HepG2 (cell line): Measurements from ENCODE around the gene PRKAG3. TPM values are rescaled to one million over a fixed set of nuclear protein-coding genes. Genes with fewer than 3 reads are reported as not detected.

ENCODE experiments used
- ATAC-seq: fragments of 200-7000 bp; cut with Tn5 transposase; 3 replicates; pipeline ENCODE4 v1.9.1; 2020; ENCODE audit warnings: mild to moderate bottlenecking, moderate library complexity
- BruUV-seq: library from RNA; stranded (reverse); fragments of 400-500 nt; replicated peaks from 2 replicates; lab custom pipeline; 2021; lab: Mats Ljungman, UMichigan
- CTCF ChIA-PET: fragments of 300-600 bp; formaldehyde crosslinking; extraction: SDS; loops from one replicate; lab custom pipeline; 2021; ENCODE audit warnings: low total read pairs, inconsistent platforms, low intra/inter-chr PET ratio; lab: Yijun Ruan, JAX
- POLR2A ChIA-PET: fragments of 350-600 bp; sonication (Branson Sonifier 250); formaldehyde crosslinking; loops from one replicate; lab custom pipeline; 2020; ENCODE audit warnings: antibody characterized with exemption, inconsistent platforms; lab: Yijun Ruan, JAX
- DNase-seq: peaks from one replicate; pipeline ENCODE4 v3.0.0-alpha.2; 2015; ENCODE audit warnings: low spot score
- FAIRE-seq: peaks from 3 replicates; lab custom pipeline; 2011; peaks lifted over from hg19 to GRCh38; lab: Jason Lieb, UNC
- H2AFZ ChIP-seq: one replicate; pipeline ENCODE4 v1.6.1; 2011; ENCODE audit warnings: low read length, inconsistent platforms
- H3K27ac ChIP-seq: fragments of 300-600 bp; 3 replicates; pipeline ENCODE4 v1.8.0; 2011; ENCODE audit warnings: mixed run types, mild to moderate bottlenecking, mixed read lengths, low read length, inconsistent platforms; ENCODE audit not compliant: insufficient read depth; ENCODE audit errors: extremely low read length
- H3K27me3 ChIP-seq, 2 experiments: fragments of 200-600 bp in 1 of 2; 2 replicates in 1 of 2; 3 replicates in 1 of 2; pipeline versions ENCODE4 v1.6.0 to v1.8.0; 2011; ENCODE audit warnings: low read length in 2 of 2, mild to moderate bottlenecking in 2 of 2, moderate library complexity in 2 of 2, inconsistent platforms in 1 of 2; ENCODE audit not compliant: insufficient read depth in 2 of 2, control insufficient read depth in 1 of 2
- H3K36me3 ChIP-seq, 2 experiments: fragments of 200-600 bp in 1 of 2; replicated peaks in 1 of 2; 2 replicates in 1 of 2; 3 replicates in 1 of 2; pipeline versions ENCODE4 v1.5.1 to v1.8.0; 2011; ENCODE audit warnings: low read length in 2 of 2, inconsistent platforms in 1 of 2; ENCODE audit not compliant: insufficient read depth in 2 of 2, control insufficient read depth in 1 of 2
- H3K4me1 ChIP-seq: 2 replicates; pipeline ENCODE4 v1.5.1; 2012; ENCODE audit warnings: low read length, inconsistent platforms; ENCODE audit not compliant: insufficient read depth
- H3K4me2 ChIP-seq: 2 replicates; pipeline ENCODE4 v1.6.0; 2011; ENCODE audit warnings: low read depth, low read length, inconsistent platforms
- H3K4me3 ChIP-seq, 3 experiments: fragments of 200-600 bp in 1 of 3; sonication (generic), shearing (Covaris generic) in 1 of 3; replicated peaks in 1 of 3; 2 replicates each; pipeline ENCODE4 v1.5.1; 2011 to 2016; ENCODE audit warnings: low read length in 3 of 3, inconsistent platforms in 2 of 3, low read depth in 2 of 3, mild to moderate bottlenecking in 2 of 3, control low read depth in 1 of 3, mixed read lengths in 1 of 3; ENCODE audit not compliant: insufficient read depth in 1 of 3
- H3K79me2 ChIP-seq: one replicate; pipeline ENCODE4 v1.6.1; 2011; ENCODE audit warnings: low read length, inconsistent platforms; ENCODE audit not compliant: insufficient read depth
- H3K9ac ChIP-seq: 2 replicates; pipeline ENCODE4 v1.6.0; 2011; ENCODE audit warnings: mild to moderate bottlenecking, low read depth, low read length, inconsistent platforms; ENCODE audit not compliant: insufficient read depth
- H3K9me3 ChIP-seq: 2 replicates; pipeline ENCODE4 v1.5.1; 2012; ENCODE audit warnings: mild to moderate bottlenecking, low read length
- H4K20me1 ChIP-seq: 2 replicates; pipeline ENCODE4 v1.6.0; 2011; ENCODE audit warnings: inconsistent platforms, mild to moderate bottlenecking, low read length, moderate library complexity; ENCODE audit not compliant: insufficient read depth
- ATF1 ChIP-seq: IDR thresholded peaks from 2 replicates; pipeline ENCODE4 v1.6.1; 2016; ENCODE audit warnings: mild to moderate bottlenecking, control low read depth
- HNF1A ChIP-seq, 2 experiments: sonication (generic) in 1 of 2; formaldehyde crosslinking in 1 of 2; IDR thresholded peaks; 2 replicates each; pipeline versions ENCODE4 v1.4.0 to v1.6.1; 2016 to 2020; ENCODE audit warnings: borderline replicate concordance in 1 of 2, low read depth in 1 of 2, mild to moderate bottlenecking in 1 of 2, missing genetic modification reagents in 1 of 2
- ZNF687 ChIP-seq: sonication (generic); formaldehyde crosslinking; IDR thresholded peaks from 2 replicates; pipeline ENCODE4 v1.5.1; 2020; ENCODE audit warnings: mild to moderate bottlenecking, missing genetic modification reagents, moderate library complexity
- WGBS: methylation state at CpG from one replicate; pipeline ENCODE4 v1.1.6; 2017; ENCODE audit warnings: low lambda C conversion rate; 5-methylcytosine and 5-hydroxymethylcytosine counted together
- in situ Hi-C: cut with HindIII; loops from 2 replicates; pipeline ENCODE4 v1.10.0; 2017; ENCODE audit warnings: low pct_unique_long_range_greater_than_20kb; ENCODE audit not compliant: extremely low pct_ligation_motif_present
- intact Hi-C: fragments of 100-400 bp; cut with micrococcal nuclease; formaldehyde crosslinking; loops from one replicate; pipeline ENCODE4 v1.10.0; 2022; ENCODE audit not compliant: unreplicated experiment
- polyA plus RNA-seq, 8 experiments: library from polyadenylated mRNA; depleted of rRNA in 3 of 8; stranded (reverse) in 7 of 8; unstranded in 1 of 8; fragments of >200 nt; fragmentation: Illumina TruSeq in 4 of 8; extraction: Trizol in 4 of 8; gene quantifications; 2 replicates each; pipeline versions ENCODE4 v1.2.1 to v1.2.3, GENCODE V29; 2011 to 2016; ENCODE audit warnings: low read depth in 4 of 8, missing spikeins in 1 of 8, mixed read lengths in 1 of 8; ENCODE audit not compliant: insufficient read depth in 1 of 8
- total RNA-seq, 5 experiments: library from RNA; depleted of rRNA; stranded (reverse); fragments of >200 nt; fragmentation: Illumina TruSeq; extraction: Trizol; gene quantifications; 2 replicates each; pipeline ENCODE4 v1.2.3, GENCODE V29; 2016; ENCODE audit warnings: low read depth in 1 of 5
- TF ChIP-seq, protein P1 (sequence below): sonication (generic); formaldehyde crosslinking; IDR thresholded peaks from 2 replicates; pipeline ENCODE4 v1.8.1; 2023; ENCODE audit warnings: mild to moderate bottlenecking, missing genetic modification reagents
- TF ChIP-seq, protein P2 (sequence below): sonication (generic); formaldehyde crosslinking; IDR thresholded peaks from 2 replicates; pipeline ENCODE4 v1.5.0; 2020; ENCODE audit warnings: missing genetic modification reagents

PRKAG3 gene
- total and polyA plus RNA-seq, 2 of the 13 experiments (the other 11 are each of a cell fraction or from before 2014, with no cell fraction given), result not detected

DNA sequence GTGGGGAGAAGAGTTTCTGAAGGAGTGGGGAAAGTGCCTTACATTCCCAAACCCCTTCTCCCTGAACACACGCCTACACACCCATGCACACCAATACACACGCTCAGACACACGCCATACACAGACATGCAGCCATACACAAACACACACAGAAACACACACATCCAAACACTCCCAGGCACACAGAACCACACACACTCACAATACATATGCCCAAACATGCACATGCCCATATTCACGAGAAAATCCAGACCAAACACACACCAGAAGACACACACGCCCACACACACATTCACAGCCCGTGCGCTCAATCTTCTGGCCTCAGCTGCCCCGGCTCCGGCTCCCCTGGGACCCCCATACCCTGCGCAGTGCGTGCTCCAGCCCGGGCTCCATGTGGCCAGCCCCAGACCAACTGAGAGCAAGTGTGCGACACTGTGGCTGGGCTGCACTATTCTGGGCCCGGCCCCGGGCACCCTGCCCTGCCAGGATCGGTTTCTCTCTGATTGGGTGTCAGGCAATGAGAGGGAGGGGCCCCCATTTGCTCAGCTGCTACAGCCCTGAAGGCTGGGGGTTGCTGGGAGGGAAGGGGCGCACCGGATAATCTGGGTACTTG lies at the start of gene PRKAG3 (continued):
- TF ChIP-seq ZNF687 (CRISPR knock-in tag), result peak; percentile 28; the same call in 1 of the 2 replicates

- TF ChIP-seq, protein P1, sequence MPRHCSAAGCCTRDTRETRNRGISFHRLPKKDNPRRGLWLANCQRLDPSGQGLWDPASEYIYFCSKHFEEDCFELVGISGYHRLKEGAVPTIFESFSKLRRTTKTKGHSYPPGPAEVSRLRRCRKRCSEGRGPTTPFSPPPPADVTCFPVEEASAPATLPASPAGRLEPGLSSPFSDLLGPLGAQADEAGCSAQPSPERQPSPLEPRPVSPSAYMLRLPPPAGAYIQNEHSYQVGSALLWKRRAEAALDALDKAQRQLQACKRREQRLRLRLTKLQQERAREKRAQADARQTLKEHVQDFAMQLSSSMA (CRISPR knock-in tag), result no peak
- TF ChIP-seq, protein P2, sequence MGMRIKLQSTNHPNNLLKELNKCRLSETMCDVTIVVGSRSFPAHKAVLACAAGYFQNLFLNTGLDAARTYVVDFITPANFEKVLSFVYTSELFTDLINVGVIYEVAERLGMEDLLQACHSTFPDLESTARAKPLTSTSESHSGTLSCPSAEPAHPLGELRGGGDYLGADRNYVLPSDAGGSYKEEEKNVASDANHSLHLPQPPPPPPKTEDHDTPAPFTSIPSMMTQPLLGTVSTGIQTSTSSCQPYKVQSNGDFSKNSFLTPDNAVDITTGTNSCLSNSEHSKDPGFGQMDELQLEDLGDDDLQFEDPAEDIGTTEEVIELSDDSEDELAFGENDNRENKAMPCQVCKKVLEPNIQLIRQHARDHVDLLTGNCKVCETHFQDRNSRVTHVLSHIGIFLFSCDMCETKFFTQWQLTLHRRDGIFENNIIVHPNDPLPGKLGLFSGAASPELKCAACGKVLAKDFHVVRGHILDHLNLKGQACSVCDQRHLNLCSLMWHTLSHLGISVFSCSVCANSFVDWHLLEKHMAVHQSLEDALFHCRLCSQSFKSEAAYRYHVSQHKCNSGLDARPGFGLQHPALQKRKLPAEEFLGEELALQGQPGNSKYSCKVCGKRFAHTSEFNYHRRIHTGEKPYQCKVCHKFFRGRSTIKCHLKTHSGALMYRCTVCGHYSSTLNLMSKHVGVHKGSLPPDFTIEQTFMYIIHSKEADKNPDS, result no peak
- TF ChIP-seq HNF1A (IDR thresholded peaks at IDR 0.05; ENCODE audit: low read depth) (no peak), HNF1A (CRISPR knock-in tag; IDR thresholded peaks at IDR 0.05; ENCODE audit: borderline replicate concordance) (no peak), ATF1 (no peak)
- no peaks in the 10 kb centered on the region for H3K36me3 ChIP-seq
- CTCF ChIA-PET, result no interaction called here
- peaks cover 14% of the 10 kb centered on the region for H3K4me1 ChIP-seq
- H3K4me3 ChIP-seq, result no peak overlapping the region; a peak in 1 of 6 replicates
- no peak overlapping the region for H3K4me2 ChIP-seq
- no peak for FAIRE-seq
- no peak overlapping the region for H3K9ac ChIP-seq
- no peak for ATAC-seq
- H3K27me3 ChIP-seq, result peaks cover 36 to 92% of the 10 kb centered on the region in 2 experiments
- POLR2A ChIA-PET, result no interaction called here
- no TSS peak for BruUV-seq
- peaks cover 8% of the 10 kb centered on the region; the same call in 1 of the 2 replicates for H4K20me1 ChIP-seq
- H2AFZ ChIP-seq, result no peak overlapping the region
- 21% methylated on average over 9 of the region's 24 CpGs for WGBS
- no peak overlapping the region for H3K27ac ChIP-seq
- intact Hi-C loops (no loop called here), in situ Hi-C loops (no loop called here)
- DNase-seq, result no peak
- H3K9me3 ChIP-seq, result no peaks in the 10 kb centered on the region
- H3K79me2 ChIP-seq, result no peaks in the 10 kb centered on the region
These were observed 49.4 kb upstream of the PRKAG3 start for GRCh38 chr2:218880859-218881594.
